Right lobe of liver (tissue), 6 donors: ENCODE results near the gene DUSP2. TPM values are rescaled to one million over a fixed set of nuclear protein-coding genes. Genes with fewer than 3 reads are reported as not detected.

Experiments
- ATAC-seq, 4 donors: fragments of 200-7000 bp; cut with Tn5 transposase; one replicate each; pipeline ENCODE4 v1.9.1; 2020; ENCODE audit warnings: mild to moderate bottlenecking in 4 of 4, moderate library complexity in 4 of 4
- DNase-seq, 3 donors: peaks; one replicate each; pipeline ENCODE4 v3.0.0-alpha.2; 2020
- H3K27ac ChIP-seq, 3 donors: fragments of 200-600 bp; one replicate each; pipeline ENCODE4 v1.8.0; 2022
- H3K27me3 ChIP-seq, 2 donors: fragments of 200-600 bp; one replicate each; pipeline ENCODE4 v1.8.0; 2022
- H3K36me3 ChIP-seq, 4 donors: fragments of 200-600 bp; sonication (generic) in 1 of 4; one replicate each; pipeline versions ENCODE4 v1.5.1 to v1.8.0; 2017 to 2022; ENCODE audit warnings: control low read depth in 1 of 4
- H3K4me1 ChIP-seq, 4 donors: fragments of 200-600 bp; sonication (generic) in 1 of 4; one replicate each; pipeline versions ENCODE4 v1.5.1 to v1.8.0; 2017 to 2022; ENCODE audit warnings: control low read depth in 1 of 4
- H3K4me3 ChIP-seq, 3 donors: fragments of 200-600 bp; one replicate each; pipeline ENCODE4 v1.8.0; 2022
- H3K9me3 ChIP-seq, 4 donors: fragments of 200-600 bp; sonication (generic) in 1 of 4; one replicate each; pipeline versions ENCODE4 v1.5.1 to v1.8.0; 2017 to 2022; ENCODE audit warnings: control low read depth in 1 of 4
- POLR2A ChIP-seq: fragments of 450-650 bp; IDR thresholded peaks from one replicate; pipeline ENCODE4 v1.6.1; 2017; ENCODE audit warnings: antibody characterized with exemption, mild to moderate bottlenecking
- WGBS: methylation state at CpG from one replicate; pipeline ENCODE4 v1.1.6; 2018; ENCODE audit warnings: low coverage, low lambda C conversion rate; ENCODE audit not compliant: insufficient coverage; ENCODE audit errors: missing lambda C conversion rate; 5-methylcytosine and 5-hydroxymethylcytosine counted together
- intact Hi-C, 2 donors: fragments of 100-400 bp; cut with DNase I; formaldehyde crosslinking; loops; one replicate each; pipeline versions ENCODE4 v1.11.2 to v1.14.1; 2022
- total RNA-seq, 6 experiments: library from RNA; depleted of rRNA in 2 of 6; stranded (reverse); fragments of >200 nt in 2 of 6; fragmentation: NEBNext Ultra II Directional in 3 of 6; extraction: Animal tissue kit (Norgen Biotek cat#: 25700) in 3 of 6; gene quantifications; one replicate each; pipeline versions ENCODE4 v1.1.0 to v1.2.4, GENCODE V29; 2016 to 2023
- TF ChIP-seq, protein P1 (sequence below), 4 donors: fragments of 200-600 bp in 3 of 4; fragments of 450-650 bp in 1 of 4; IDR thresholded peaks; one replicate each; pipeline versions ENCODE4 v1.5.1 to v1.8.0; 2016 to 2022; ENCODE audit warnings: antibody characterized with exemption in 4 of 4, mild to moderate bottlenecking in 2 of 4
- donor health status: DM: no; HTN: yes; CAD: no.
- donor health status: DM: no; HTN: no; CAD: no.
- donor health status: DM: no; HTN: no; CAD: no.
- donor health status: DM: no; HTN: yes; CAD: no.
- donor health status: DM: no; HTN: yes; CAD: no.

The DUSP2 gene
- total RNA-seq, 6 experiments from 2014 or later, result 0.44 to 2.5 (median 1.2) TPM

DNA sequence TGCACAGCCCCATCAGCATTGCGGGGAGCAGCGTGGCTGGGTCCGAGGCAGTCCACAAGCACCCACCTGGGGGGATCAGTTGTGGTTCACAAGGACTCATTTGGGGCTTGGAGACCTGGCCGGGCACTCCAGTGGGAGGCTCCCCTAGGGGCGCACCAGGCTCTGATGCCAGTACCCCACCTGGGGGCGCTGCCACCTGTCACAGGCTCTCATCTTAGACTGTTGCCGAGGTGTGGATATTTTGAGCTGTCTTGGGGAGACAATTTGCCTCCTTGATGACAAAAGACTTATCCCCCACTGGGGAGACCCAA is 31.9 kb downstream of the DUSP2 start:
- Histone ChIP-seq H3K4me3 (peak overlapping the region in 1 of 3 donors; percentile 6), H3K9me3 (no peaks in the 10 kb centered on the region), H3K36me3 (no peaks in the 10 kb centered on the region), H3K4me1 (peaks cover 0 to 6% (median 0%) of the 10 kb centered on the region in 4 donors), H3K27ac (no peak overlapping the region), H3K27me3 (no peaks in the 10 kb centered on the region)
- no peak for ATAC-seq
- intact Hi-C loops, result no loop called here
- DNase-seq, result peak in 2 of 3 donors; percentile 8 to 49
- no peak for TF ChIP-seq POLR2A
- TF ChIP-seq, protein P1, sequence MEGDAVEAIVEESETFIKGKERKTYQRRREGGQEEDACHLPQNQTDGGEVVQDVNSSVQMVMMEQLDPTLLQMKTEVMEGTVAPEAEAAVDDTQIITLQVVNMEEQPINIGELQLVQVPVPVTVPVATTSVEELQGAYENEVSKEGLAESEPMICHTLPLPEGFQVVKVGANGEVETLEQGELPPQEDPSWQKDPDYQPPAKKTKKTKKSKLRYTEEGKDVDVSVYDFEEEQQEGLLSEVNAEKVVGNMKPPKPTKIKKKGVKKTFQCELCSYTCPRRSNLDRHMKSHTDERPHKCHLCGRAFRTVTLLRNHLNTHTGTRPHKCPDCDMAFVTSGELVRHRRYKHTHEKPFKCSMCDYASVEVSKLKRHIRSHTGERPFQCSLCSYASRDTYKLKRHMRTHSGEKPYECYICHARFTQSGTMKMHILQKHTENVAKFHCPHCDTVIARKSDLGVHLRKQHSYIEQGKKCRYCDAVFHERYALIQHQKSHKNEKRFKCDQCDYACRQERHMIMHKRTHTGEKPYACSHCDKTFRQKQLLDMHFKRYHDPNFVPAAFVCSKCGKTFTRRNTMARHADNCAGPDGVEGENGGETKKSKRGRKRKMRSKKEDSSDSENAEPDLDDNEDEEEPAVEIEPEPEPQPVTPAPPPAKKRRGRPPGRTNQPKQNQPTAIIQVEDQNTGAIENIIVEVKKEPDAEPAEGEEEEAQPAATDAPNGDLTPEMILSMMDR (IDR thresholded peaks at IDR 0.05), result no peak
- no CpG with 5 or more reads among the region's 7 CpGs for WGBS

DNA sequence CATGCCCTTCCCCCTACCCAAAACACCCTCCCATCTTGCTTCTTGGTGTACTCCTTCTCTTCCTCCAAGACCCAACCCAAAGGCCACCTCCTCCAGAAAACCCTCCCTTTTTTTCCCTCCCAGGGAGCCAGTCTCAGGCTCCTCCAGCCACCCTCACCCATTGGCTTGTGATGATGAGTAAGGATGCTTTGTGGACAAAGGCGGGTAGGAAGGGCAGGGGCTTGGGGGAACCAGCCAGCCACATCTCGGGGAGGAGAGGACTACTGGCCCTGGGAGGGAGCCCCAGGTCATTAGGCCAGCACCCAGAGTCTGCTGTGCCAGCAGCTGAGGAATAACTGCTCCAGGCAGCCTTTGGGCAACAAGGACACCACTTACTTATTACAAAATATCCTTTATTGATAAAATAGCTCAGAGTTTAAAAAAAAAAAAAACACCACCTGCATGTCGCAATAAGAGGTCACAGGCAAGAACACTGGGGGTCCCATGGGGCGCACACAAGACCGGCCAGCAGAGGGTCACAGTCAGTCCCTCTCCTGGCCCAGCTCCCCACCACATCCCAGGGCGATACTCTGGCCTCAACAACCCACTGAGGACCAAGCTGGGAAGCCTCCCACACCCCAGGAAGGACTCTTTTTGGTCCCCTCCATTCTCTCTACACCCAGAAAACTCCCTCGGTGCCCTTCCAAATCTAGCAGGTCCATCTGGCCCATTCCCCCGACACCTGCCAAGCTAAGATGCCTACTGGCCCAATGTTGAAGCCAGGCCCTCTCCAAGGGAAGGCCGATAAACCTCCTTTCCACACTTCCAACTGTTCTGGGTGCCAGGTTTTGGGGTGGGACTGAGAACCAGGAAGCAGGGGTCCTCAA is 32.5 kb downstream of the DUSP2 start:
- H3K4me1 ChIP-seq, result peaks cover 0 to 6% (median 0%) of the 10 kb centered on the region in 4 donors
- DNase-seq, result peak in 2 of 3 donors; percentile 4 to 35
- 52% methylated on average over 6 of the region's 9 CpGs for WGBS
- H3K4me3 ChIP-seq, result no peak overlapping the region
- no peak overlapping the region for H3K27ac ChIP-seq
- ATAC-seq, result no peak
- H3K27me3 ChIP-seq, result no peaks in the 10 kb centered on the region
- H3K9me3 ChIP-seq, result no peaks in the 10 kb centered on the region
- intact Hi-C loops, result no loop called here
- TF ChIP-seq POLR2A, result no peak
- TF ChIP-seq, protein P1 (IDR thresholded peaks at IDR 0.05), result no peak
- H3K36me3 ChIP-seq, result no peaks in the 10 kb centered on the region

DNA sequence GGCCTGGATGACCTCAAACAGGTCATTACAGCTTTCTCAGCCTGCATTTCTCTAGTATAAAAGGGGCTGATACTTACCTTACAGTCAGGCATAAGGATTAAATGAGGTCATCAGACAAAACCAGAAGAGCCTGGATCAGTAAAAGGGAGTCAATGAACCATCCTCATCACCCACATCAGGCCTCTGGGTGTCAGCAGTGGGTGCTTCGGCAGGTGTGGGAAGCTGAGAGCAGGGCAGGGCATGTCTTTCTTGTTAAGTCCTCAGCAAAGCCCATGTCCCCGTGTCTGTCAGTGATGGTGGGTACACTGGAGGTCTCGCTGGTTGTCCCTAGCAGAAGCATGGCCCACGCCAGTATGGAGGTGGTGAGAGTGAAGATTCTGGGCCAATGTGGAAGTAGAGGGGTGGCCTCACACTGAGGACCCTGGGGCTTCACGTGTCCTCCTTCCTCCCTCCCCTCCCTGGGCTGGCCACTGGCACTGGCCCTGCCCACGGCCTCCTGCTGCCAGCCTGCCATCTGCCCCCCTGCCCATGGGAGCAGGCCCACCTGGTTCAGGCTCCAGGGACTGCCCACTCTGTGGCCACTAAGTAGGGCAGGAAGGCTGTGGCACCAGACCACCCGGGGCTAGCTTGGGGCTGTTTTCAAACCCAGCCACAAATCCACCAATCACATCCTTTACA is 33.3 kb downstream of the DUSP2 start:
- H3K27me3 ChIP-seq, result no peaks in the 10 kb centered on the region
- no peak overlapping the region for H3K27ac ChIP-seq
- no peak for TF ChIP-seq POLR2A
- TF ChIP-seq, protein P1 (IDR thresholded peaks at IDR 0.05), result no peak
- H3K4me1 ChIP-seq, result peaks cover 0 to 6% (median 0%) of the 10 kb centered on the region in 4 donors
- no peak overlapping the region for H3K4me3 ChIP-seq
- no peaks in the 10 kb centered on the region for H3K36me3 ChIP-seq
- ATAC-seq (no peak), DNase-seq (peak in 2 of 3 donors; percentile 5 to 39)
- no peaks in the 10 kb centered on the region for H3K9me3 ChIP-seq
- WGBS, result 91% methylated on average over 4 of the region's 7 CpGs
- intact Hi-C loops, result no loop called here

DNA sequence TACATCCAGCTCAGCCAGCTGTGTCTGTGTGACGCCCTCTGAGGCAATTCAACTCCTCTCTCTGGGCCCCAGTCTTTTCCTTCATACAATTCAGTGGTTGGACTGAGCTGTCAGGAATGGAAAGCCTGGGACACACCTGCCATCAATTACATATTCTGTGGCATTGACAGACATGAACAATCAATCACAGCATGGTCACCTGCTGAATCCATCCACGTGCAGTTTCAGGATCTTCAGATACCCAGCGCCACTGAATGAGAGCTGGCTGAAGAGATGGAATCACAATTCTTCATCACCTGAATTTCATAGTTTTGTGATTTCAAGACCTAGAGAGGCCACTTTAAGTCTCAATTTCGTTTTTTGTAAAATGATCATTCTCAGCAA is 34.0 kb downstream of the DUSP2 start:
- no peaks in the 10 kb centered on the region for H3K36me3 ChIP-seq
- intact Hi-C loops, result no loop called here
- no peaks in the 10 kb centered on the region for H3K27me3 ChIP-seq
- ATAC-seq (no peak), DNase-seq (no peak)
- H3K27ac ChIP-seq, result no peak overlapping the region
- 52% methylated on average over 2 of the region's 4 CpGs for WGBS
- TF ChIP-seq POLR2A, result no peak
- TF ChIP-seq, protein P1 (IDR thresholded peaks at IDR 0.05), result no peak
- no peaks in the 10 kb centered on the region for H3K4me1 ChIP-seq
- H3K4me3 ChIP-seq, result no peak overlapping the region
- no peaks in the 10 kb centered on the region for H3K9me3 ChIP-seq
